AG10803 (cell line): ENCODE data around the gene RAE1.
"Not testable (repeated sequence)": the region's sequence is repeated elsewhere in the genome, so short reads cannot be mapped to it uniquely, and the experiment has no call there.

Source experiments
- DNase-seq: peaks from one replicate; pipeline ENCODE4 v3.0.0; 2010; ENCODE audit warnings: low read depth
- H3K4me3 ChIP-seq: 2 replicates; pipeline ENCODE4 v1.5.1; 2011; ENCODE audit warnings: mild to moderate bottlenecking, low read length, control low read depth
- TF ChIP-seq, protein P1 (sequence below): conservative IDR thresholded peaks from 2 replicates; pipeline ENCODE4 v1.5.1; 2011; ENCODE audit warnings: mild to moderate bottlenecking, low read length, control low read depth, inconsistent platforms

RAE1 gene

GRCh38 chr20:57341663-57342062, 9.4 kb upstream of the RAE1 start:
- H3K4me3 ChIP-seq, result no peak overlapping the region
- TF ChIP-seq, protein P1, sequence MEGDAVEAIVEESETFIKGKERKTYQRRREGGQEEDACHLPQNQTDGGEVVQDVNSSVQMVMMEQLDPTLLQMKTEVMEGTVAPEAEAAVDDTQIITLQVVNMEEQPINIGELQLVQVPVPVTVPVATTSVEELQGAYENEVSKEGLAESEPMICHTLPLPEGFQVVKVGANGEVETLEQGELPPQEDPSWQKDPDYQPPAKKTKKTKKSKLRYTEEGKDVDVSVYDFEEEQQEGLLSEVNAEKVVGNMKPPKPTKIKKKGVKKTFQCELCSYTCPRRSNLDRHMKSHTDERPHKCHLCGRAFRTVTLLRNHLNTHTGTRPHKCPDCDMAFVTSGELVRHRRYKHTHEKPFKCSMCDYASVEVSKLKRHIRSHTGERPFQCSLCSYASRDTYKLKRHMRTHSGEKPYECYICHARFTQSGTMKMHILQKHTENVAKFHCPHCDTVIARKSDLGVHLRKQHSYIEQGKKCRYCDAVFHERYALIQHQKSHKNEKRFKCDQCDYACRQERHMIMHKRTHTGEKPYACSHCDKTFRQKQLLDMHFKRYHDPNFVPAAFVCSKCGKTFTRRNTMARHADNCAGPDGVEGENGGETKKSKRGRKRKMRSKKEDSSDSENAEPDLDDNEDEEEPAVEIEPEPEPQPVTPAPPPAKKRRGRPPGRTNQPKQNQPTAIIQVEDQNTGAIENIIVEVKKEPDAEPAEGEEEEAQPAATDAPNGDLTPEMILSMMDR, result no peak
- DNase-seq, result no peak

GRCh38 chr20:57342829-57343228, 8.2 kb upstream of the RAE1 start:
- peak; percentile 15 for DNase-seq
- TF ChIP-seq, protein P1, result no peak
- H3K4me3 ChIP-seq, result no peak overlapping the region

DNA sequence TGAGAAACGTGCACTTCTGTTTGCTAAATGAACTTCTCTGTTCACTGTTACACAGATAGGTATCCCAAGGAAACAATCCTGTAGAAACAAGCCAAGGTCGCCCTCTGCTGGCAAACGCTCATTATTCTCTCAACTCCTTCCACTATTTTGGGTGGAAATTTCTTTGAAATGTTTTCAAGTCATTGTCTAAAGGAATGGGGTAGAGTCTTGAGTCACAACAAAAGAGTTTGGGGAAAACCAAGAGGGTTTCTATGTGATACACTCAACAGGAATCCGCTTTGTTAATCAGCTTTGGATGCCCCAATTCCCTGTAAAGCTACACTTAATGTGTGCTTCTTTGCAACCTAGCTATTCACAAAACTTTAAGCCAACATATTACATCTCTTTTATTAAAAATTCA, 4.6 kb upstream of the RAE1 start:
- H3K4me3 ChIP-seq, result no peak overlapping the region
- TF ChIP-seq, protein P1, result peak; percentile 87
- peak; percentile 86 for DNase-seq

GRCh38 chr20:57347393-57347792, 3.7 kb upstream of the RAE1 start:
- TF ChIP-seq, protein P1, result no peak
- DNase-seq, result no peak
- no peak overlapping the region for H3K4me3 ChIP-seq

DNA sequence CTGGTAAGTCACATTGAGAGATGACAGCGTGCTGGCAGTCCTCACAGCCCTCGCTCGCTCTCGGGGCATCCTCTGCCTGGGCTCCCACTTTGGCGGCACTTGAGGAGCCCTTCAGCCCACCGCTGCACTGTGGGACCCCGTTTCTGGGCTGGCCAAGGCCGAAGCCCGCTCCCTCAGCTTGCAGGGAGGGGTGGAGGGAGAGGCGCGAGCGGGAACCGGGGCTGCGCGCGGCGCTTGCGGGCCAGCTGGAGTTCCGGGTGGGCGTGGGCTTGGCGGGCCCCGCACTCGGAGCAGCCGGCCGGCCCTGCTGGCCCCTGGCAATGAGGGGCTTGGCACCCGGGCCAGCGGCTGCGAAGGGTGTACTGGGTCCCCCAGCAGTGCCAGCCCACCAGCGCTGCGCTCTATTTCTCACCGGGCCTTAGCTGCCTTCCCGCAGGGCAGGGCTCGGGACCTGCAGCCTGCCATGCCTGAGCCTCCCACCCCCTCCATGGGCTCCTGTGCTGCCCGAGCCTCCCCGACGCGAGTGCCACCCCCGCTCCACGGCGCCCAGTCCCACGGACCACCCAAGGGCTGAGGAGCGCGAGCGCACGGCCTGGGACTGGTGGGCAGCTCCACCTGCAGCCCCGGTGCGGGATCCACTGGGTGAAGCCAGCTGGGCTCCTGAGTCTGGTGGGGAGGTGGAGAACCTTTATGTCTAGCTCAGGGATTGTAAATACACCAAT, 2.7 kb upstream of the RAE1 start:
- not testable (repeated sequence) for H3K4me3 ChIP-seq, DNase-seq

DNA sequence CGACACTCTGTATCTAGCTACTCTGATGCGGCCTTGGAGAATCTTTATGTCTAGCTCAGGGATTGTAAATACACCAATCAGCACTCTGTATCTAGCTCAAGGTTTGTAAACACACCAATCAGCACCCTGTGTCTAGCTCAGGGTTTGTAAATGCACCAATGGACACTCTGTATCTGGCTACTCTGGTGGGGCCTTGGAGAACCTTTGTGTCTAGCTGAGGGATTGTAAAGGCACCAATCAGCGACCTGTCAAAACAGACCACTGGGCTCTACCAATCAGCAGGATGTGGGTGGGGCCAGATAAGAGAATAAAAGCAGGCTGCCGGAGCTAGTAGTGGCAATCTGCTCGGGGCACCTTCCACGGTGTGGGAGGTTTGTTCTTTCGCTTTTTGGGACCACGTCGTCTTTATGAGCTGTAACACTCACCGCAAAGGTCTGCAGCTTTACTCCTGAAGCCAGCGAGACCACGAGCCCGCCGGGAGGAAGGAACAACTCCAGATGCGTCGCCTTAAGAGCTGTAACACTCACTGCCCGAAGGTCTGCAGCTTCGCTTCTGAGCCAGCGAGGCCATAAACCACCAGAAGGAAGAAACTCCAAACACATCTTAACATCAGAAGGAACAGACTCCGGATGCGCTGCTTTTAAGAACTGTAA, 2.0 kb upstream of the RAE1 start:
- DNase-seq, H3K4me3 ChIP-seq: not testable (repeated sequence)

DNA sequence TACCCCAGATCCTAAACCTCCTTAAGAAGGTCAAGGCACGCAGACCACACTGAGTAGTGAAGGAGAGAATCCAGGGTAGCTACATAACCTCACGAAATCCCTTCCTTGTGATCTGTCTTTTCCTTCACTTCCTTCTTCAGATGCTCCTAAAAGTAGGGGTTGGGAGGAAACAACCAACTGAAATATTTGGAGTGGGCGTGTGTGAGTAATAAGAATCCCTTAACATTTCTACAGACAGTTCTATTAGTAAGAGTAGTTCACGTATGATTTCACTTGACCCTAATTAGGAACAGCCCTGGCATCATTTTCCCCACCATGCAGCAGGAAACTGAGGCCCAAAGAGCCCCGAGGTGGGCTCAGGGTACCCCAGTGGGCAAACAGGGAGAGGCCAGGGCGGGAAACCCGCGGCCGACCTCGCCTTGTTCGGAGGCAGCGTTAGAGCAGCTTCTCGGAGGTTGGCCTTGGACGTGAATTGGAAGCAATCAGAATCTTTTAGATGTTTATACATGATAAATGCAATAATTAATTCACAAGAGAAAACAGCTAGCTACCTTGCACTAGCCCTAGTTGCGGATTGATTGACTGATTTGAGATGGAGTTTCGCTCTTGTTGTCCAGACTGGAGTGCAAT, 859 bp upstream of the RAE1 start:
- DNase-seq, result peak; percentile 16
- TF ChIP-seq, protein P1, result no peak
- no peak overlapping the region for H3K4me3 ChIP-seq

GRCh38 chr20:57350726-57351041, 371 bp upstream of the RAE1 start:
- DNase-seq, result not testable (repeated sequence)
- peak overlapping the region; percentile 100 for H3K4me3 ChIP-seq
